AML-193 (cell line): ENCODE measurements around the gene EN2.

ENCODE experiments used
- DNase-seq, 2 experiments: peaks; one replicate each; lab custom pipeline; 2025; lab: John Stamatoyannopoulos, UW

Gene EN2

GRCh38 chr7:155450970-155451801 lies 6.7 kb upstream of the EN2 start:
- no peak for DNase-seq

DNA sequence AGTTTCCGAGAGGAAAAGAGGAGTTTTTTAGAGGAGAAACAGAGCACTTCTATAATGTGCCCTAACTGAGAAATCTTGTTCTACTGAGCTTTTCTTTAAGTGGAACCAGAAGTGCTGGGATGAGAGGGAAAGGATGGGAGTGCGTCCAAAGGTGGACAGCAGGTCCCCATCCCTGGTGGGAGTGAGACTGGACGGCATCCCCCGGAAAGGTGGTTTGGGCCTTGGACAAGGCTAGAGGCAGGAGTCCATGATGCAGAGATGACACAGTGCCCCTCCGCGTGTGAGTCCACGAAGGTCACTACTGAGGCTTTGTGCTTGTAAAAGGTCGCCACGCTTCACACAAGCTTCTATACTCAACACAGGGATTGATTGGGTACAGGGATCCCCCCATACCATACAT lies 6.1 kb upstream of the EN2 start:
- no peak for DNase-seq

DNA sequence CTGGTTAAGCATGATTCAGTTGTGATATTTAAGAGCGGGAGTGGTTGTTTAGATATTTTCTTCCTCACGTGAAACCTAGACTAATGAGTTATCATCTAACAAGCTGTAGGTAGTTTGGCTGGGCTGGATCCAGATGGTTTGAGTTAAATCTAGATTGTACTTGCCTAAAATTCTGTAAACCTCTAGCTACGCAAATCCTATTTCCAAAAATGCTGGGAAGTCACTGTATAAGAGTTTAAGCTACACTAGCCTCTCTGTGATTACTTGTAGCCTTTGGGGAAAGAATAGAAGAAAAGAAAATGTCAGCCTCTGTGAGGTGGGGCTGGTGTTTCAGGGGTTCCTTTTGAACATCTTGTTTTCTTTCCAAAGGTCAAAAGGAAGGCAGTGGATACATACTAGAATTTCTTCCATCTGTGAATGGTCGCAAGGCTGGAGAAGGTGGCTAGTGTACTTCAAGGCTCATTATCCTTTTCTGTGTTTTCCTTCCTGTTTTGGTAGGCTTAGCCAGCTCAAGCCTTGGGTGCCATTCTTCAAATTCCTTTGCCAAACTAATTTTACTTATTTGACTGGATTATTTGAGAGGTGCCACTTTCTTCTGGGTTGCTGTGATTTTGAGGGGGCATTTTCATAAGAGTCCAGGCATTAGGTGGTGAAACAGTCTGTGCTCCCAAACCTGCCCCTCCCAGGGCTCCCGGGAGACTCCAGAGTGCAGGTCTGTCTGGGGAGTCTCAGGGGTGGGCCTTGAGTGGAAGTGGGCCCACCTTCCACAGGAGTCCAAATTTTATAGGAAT lies 5.2 kb upstream of the EN2 start:
- DNase-seq = no peak

GRCh38 chr7:155453296-155454182 lies 4.4 kb upstream of the EN2 start:
- no peak for DNase-seq

DNA sequence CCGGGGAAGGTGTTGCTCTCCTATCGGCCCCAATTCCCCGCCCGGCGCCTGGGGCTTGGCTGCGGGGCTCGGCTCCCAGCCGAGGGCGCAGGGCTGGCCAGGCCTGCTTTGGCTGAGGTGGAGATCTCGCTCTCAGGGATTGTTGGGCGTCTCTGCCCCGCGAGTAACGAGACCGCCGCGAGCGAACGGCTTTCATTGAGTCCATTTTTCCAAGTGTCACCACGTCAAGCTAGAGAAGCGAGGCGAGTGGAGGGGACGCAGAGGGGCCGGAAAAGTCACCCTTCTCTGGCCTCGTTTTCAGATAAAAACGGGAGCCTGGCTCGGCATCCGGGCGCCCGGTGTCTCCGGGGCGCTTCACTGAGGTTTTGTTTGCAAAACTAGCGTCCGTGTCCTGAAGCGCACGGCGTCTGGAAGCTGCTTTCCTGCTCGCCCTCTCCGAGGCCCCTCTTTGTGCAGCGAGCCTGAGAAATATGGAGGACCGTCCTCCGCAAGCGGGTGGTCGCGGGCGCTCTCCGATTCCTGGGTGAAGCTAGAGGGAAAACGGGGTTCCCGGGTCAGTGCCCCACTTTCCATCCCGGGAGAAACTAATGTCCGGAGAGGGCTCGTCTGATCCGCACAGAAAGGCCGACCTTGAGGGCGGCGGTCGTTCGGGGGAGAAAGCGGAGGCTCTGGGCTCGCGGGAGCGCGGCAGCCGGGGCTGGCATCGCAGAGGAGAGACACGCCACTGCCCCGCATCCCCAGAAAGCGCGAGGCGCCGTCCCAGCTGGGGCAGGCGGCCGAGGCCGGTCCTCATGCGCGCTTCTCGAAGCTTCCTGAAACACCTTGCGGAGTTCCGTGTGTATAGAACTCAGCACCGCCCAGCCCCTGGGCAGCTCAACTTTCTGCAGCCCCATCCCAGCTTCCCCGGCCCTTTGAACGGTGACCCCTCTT lies 3.5 kb upstream of the EN2 start:
- DNase-seq = no peak

DNA sequence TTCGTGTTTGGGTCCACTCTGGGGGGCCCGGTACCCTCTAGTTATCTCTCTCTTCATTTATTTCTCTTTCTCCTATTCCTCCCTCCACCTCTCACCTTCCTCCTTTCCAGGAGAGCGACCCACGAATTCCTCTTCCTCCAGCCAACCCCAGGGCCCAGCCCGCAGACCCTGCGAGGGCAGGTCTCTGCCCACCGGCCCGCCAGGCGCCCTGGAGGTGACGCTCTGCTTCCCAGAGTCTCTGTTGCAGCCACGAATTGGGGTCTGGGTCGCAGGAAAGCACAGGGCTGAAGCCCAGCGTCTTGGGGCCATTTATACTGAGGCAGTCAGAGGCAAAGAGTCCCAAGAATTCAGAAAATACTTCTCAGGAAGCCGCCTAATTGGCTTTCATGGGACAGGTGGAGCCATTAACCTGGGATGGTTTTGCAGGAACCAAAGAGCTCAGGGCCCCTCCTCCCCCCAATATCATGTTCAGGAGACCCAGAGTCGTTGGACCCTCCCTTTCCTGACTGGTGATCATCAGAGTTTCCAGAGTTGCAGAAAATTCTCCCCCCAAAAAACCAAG lies 2.7 kb upstream of the EN2 start:
- DNase-seq = no peak

- no peak for DNase-seq
These were observed 1.9 kb upstream of the EN2 start for GRCh38 chr7:155455776-155456737.

- DNase-seq = no peak
These were observed 988 bp upstream of the EN2 start for GRCh38 chr7:155456738-155457543.

DNA sequence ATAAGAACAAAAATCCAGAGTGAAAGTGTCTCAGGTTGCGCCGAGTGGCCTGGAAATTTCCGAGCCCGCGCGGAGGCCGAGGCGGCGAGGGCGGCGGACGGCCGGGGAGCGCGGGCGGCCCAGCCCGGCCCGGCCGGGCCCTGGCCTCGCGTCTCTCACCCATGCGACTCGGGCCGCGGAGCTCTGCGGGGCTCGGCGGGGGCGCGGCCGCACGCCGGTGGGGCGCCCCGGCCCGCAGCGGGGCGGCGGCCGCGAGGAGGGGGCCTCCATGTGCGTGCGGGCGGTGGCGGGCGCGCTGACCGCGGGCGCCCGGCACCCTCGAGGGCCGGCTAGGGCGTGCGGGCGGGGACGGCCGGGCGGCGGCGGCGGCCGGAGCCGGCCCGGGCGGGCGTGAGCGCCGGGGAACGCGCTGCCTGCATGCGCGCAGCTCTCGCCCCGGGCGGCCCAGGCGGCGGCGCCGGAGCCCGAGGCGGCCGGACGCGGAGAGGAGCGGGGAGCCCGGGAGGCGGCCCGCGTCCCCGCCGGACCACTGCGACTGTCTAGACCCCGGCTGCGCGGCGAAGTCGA lies 302 bp upstream of the EN2 start:
- DNase-seq = no peak

- DNase-seq = no peak
These were observed 1.2 kb downstream of the EN2 start for GRCh38 chr7:155458878-155459699.

GRCh38 chr7:155459700-155460461 lies 2.0 kb downstream of the EN2 start:
- no peak for DNase-seq

DNA sequence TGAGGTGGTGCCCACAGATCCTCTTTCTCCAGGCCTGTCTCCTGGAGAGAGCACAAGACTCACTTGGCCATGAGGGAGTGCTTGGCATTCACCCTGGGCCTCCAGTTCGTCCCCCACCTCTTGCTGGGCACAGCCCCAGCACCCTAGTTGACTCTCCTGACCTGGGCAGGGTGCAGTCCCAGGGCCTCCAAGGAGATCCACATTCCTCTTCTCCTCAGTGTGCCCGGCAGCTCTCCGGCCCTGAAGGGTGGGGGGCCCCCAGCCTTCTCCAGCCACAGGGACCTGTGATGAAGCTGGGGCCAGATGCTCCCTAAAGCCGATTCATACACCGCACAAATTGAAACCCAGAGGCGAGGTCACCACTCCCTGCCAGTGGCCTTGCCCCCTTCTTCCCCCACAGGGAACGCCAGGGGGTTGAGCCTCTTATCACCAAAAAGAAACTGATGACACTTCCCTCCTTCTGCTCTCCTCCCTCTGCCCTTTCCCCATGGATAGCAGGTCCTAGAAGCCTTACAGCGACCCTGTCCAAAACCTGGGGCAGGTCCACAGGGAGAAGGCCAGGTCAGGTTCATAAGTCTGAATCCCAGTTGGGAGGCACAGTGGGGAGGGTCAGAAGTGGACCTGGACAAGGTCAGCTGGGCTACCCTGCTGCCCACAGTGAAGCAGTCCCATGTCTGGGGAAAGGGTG lies 3.1 kb downstream of the EN2 start:
- no peak for DNase-seq

DNA sequence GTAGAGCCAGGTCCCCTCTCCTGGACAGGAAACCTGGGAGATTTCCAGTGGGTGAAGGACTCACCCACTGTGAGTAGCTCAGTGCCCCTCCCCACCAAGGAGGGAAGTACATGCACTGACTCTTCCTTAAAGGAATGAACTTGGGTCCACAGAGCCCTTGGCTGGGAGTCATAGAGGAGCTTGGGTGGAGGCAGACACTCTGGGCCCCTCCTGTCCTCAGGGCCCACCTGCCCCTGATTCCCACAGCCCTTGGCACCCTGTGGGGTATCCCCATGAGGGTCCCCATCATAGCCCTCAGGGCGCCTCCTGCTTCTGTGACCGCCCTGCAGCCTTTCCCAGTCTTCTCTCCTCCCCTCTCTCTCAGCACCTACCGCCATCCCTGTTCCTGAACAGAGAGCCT lies 3.7 kb downstream of the EN2 start:
- DNase-seq = no peak

DNA sequence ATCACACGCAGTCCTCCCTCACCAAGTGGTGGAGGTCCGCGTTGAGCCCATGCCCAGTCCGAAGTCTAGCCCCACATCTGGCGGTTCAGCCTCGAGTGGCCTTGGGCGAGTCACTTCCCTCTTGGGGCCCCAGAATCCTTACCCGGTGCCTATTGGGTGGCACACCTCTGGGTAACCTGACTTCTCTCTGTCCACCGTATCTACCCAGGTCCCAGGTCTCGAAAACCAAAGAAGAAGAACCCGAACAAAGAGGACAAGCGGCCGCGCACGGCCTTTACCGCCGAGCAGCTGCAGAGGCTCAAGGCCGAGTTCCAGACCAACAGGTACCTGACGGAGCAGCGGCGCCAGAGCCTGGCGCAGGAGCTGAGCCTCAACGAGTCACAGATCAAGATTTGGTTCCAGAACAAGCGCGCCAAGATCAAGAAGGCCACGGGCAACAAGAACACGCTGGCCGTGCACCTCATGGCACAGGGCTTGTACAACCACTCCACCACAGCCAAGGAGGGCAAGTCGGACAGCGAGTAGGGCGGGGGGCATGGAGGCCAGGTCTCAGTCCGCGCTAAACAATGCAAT lies 4.3 kb downstream of the EN2 start:
- DNase-seq = no peak

DNA sequence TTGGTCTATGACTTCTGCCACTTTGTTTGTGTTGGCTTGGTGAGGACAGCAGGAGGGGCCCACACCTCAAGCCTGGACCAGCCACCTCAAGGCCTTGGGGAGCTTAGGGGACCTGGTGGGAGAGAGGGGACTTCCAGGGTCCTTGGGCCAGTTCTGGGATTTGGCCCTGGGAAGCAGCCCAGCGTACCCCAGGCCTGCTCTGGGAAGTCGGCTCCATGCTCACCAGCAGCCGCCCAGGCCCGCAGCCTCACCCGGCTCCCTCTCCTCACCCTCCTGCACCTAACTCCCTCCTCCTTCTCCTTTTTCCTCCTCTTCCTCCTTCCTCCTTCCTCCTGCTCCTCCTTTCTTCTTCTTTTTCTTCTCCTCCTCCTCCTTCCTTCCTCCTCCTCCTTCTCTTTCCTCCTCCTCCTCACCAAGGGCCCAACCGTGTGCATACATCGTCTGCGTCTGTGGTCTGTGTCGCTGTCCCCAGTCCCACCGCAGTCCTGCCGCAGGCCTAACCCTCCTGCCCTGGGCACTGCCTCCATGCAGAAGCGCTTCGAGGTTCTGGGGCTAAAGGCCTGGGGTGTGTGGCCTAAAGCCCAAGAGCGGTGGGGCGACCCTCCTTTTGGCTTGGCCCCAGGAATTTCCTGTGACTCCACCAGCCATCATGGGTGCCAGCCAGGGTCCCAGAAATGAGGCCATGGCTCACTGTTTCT lies 5.3 kb downstream of the EN2 start:
- no peak for DNase-seq
